ENCODE data around the gene SMIM5. TPM values are rescaled to one million over a fixed set of nuclear protein-coding genes. Genes with fewer than 3 reads are reported as not detected.
"Not testable (repeated sequence)": the region's sequence is repeated elsewhere in the genome, so short reads cannot be mapped to it uniquely, and the experiment has no call there.

The SMIM5 gene
- total and polyA plus RNA-seq, 3 experiments from 2014 or later = 0.13 to 0.20 TPM; not detected in 1

DNA sequence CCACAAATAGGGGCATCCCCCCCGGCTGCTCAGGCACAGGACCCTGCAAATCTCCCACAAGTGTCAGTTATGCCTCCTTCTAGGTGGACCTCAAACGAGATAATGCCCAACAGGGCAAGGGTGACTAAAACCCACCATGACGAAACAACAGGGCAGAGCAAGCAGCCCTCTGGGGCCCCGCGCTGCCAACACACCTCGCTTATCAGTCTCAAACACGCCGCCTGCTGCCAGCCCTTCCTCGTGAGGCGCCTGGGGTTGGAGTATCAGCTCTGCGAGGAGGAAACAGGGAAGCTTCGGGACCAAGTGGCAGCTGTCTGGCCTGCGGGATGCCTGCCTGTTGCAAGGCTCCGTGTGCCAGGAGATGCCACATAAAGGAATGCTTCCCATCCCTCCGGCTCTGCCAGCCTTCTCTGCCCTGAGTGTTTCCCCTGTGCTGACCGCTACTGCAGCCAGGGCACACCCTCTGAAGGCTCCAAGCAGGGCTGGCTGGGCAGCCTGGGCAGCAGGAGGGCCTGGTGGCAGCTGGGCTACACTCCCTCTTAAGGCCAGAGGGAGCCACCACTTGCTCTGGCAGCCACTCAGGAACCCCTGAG is 2.5 kb downstream of the SMIM5 start:
- Histone ChIP-seq H3K4me1 (ENCODE audit: insufficient read depth, low read length) (peaks cover 14% of the 10 kb centered on the region), H3K27me3 (ENCODE audit: insufficient read depth, low read length, poor library complexity, severe bottlenecking) (no peaks in the 10 kb centered on the region), H3K9me3 (ENCODE audit: low read length) (no peaks in the 10 kb centered on the region), H3K36me3 (ENCODE audit: insufficient read depth, low read length) (no peaks in the 10 kb centered on the region), H3K27ac (ENCODE audit: low read depth, low read length) (no peak overlapping the region), H3K4me3 (ENCODE audit: low read length) (no peak overlapping the region)
- no peak overlapping the region for H3K4me3 Mint-ChIP-seq
- no peaks in the 10 kb centered on the region for H3K9me3 Mint-ChIP-seq
- DNase-seq = no peak
- H3K4me1 Mint-ChIP-seq = peaks cover 2 to 13% (median 4%) of the 10 kb centered on the region in 3 donors
- ChIA-PET POLR2A (no interaction called here), CTCF (interaction anchor here (2.0 to 12.6 kb wide), 2 partner anchors 10 to 112 kb away, joined by 7 to 181 read pairs; no protein-coding TSS in a partner anchor)
- no peaks in the 10 kb centered on the region for H3K27me3 Mint-ChIP-seq
- H3K36me3 Mint-ChIP-seq = peaks cover 0 to 5% (median 0%) of the 10 kb centered on the region in 3 donors
- no peak overlapping the region for H3K27ac Mint-ChIP-seq

GRCh38 chr17:75636381-75637142 is 3.3 kb downstream of the SMIM5 start:
- H3K9me3 ChIP-seq (ENCODE audit: low read length) = no peaks in the 10 kb centered on the region
- H3K4me1 ChIP-seq (ENCODE audit: insufficient read depth, low read length) = peaks cover 14% of the 10 kb centered on the region
- Mint-ChIP-seq H3K36me3 (peaks cover 0 to 4% (median 0%) of the 10 kb centered on the region in 3 donors), H3K4me1 (peaks cover 2 to 13% (median 4%) of the 10 kb centered on the region in 3 donors), H3K4me3 (no peak overlapping the region), H3K27ac (no peak overlapping the region), H3K9me3 (no peaks in the 10 kb centered on the region), H3K27me3 (no peaks in the 10 kb centered on the region)
- no peak overlapping the region for H3K4me3 ChIP-seq (ENCODE audit: low read length)
- H3K36me3 ChIP-seq (ENCODE audit: insufficient read depth, low read length) = no peaks in the 10 kb centered on the region
- POLR2A ChIA-PET = no interaction called here
- no peak for DNase-seq
- H3K27ac ChIP-seq (ENCODE audit: low read depth, low read length) = no peak overlapping the region
- CTCF ChIA-PET = interaction anchor here (0.7 to 12.6 kb wide), 6 partner anchors 10 to 220 kb away, joined by 3 to 181 read pairs (median 4); a partner anchor contains a TSS
- no peaks in the 10 kb centered on the region for H3K27me3 ChIP-seq (ENCODE audit: insufficient read depth, low read length, poor library complexity, severe bottlenecking)

GRCh38 chr17:75637143-75637538 is 3.9 kb downstream of the SMIM5 start:
- Histone ChIP-seq H3K4me3 (ENCODE audit: low read length) (no peak overlapping the region), H3K27me3 (ENCODE audit: insufficient read depth, low read length, poor library complexity, severe bottlenecking) (no peaks in the 10 kb centered on the region), H3K36me3 (ENCODE audit: insufficient read depth, low read length) (no peaks in the 10 kb centered on the region), H3K4me1 (ENCODE audit: insufficient read depth, low read length) (peaks cover 14% of the 10 kb centered on the region), H3K9me3 (ENCODE audit: low read length) (no peaks in the 10 kb centered on the region), H3K27ac (ENCODE audit: low read depth, low read length) (no peak overlapping the region)
- CTCF ChIA-PET = interaction anchor here (1.0 to 12.6 kb wide), 4 partner anchors 9 to 116 kb away, joined by 3 to 181 read pairs (median 4); a partner anchor contains a TSS
- Mint-ChIP-seq H3K4me1 (peaks cover 2 to 13% (median 4%) of the 10 kb centered on the region in 3 donors), H3K9me3 (no peaks in the 10 kb centered on the region), H3K27ac (no peak overlapping the region), H3K4me3 (no peak overlapping the region), H3K36me3 (peaks cover 0 to 7% (median 0%) of the 10 kb centered on the region in 3 donors), H3K27me3 (no peaks in the 10 kb centered on the region)
- POLR2A ChIA-PET = no interaction called here
- DNase-seq = no peak

GRCh38 chr17:75637551-75637950 is 4.3 kb downstream of the SMIM5 start:
- Mint-ChIP-seq H3K27ac (no peak overlapping the region), H3K36me3 (peaks cover 0 to 9% (median 0%) of the 10 kb centered on the region in 3 donors), H3K4me1 (peaks cover 2 to 13% (median 4%) of the 10 kb centered on the region in 3 donors), H3K4me3 (no peak overlapping the region), H3K9me3 (no peaks in the 10 kb centered on the region), H3K27me3 (no peaks in the 10 kb centered on the region)
- DNase-seq = no peak
- Histone ChIP-seq H3K9me3 (ENCODE audit: low read length) (no peaks in the 10 kb centered on the region), H3K36me3 (ENCODE audit: insufficient read depth, low read length) (no peaks in the 10 kb centered on the region), H3K27me3 (ENCODE audit: insufficient read depth, low read length, poor library complexity, severe bottlenecking) (no peaks in the 10 kb centered on the region), H3K4me1 (ENCODE audit: insufficient read depth, low read length) (peaks cover 14% of the 10 kb centered on the region), H3K27ac (ENCODE audit: low read depth, low read length) (no peak overlapping the region), H3K4me3 (ENCODE audit: low read length) (no peak overlapping the region)
- ChIA-PET CTCF (interaction anchor here (1.0 to 12.6 kb wide), 3 partner anchors 9 to 110 kb away, joined by 3 to 181 read pairs (median 3); a partner anchor contains a TSS), POLR2A (no interaction called here)

GRCh38 chr17:75638039-75638438 is 4.8 kb downstream of the SMIM5 start:
- H3K36me3 ChIP-seq (ENCODE audit: insufficient read depth, low read length); POLR2A ChIA-PET; H3K27ac Mint-ChIP-seq; H3K9me3 Mint-ChIP-seq; H3K27ac ChIP-seq (ENCODE audit: low read depth, low read length); H3K27me3 Mint-ChIP-seq; H3K4me1 Mint-ChIP-seq; H3K27me3 ChIP-seq (ENCODE audit: insufficient read depth, low read length, poor library complexity, severe bottlenecking); DNase-seq; H3K9me3 ChIP-seq (ENCODE audit: low read length); H3K4me3 Mint-ChIP-seq; H3K4me3 ChIP-seq (ENCODE audit: low read length): not testable (repeated sequence)
- peaks cover 10% of the 10 kb centered on the region for H3K4me1 ChIP-seq (ENCODE audit: insufficient read depth, low read length)
- CTCF ChIA-PET = interaction anchor here (1.2 to 12.6 kb wide), 2 partner anchors 8 to 110 kb away, joined by 3 to 181 read pairs; a partner anchor contains a TSS
- H3K36me3 Mint-ChIP-seq = peaks cover 0 to 12% (median 0%) of the 10 kb centered on the region in 3 donors

DNA sequence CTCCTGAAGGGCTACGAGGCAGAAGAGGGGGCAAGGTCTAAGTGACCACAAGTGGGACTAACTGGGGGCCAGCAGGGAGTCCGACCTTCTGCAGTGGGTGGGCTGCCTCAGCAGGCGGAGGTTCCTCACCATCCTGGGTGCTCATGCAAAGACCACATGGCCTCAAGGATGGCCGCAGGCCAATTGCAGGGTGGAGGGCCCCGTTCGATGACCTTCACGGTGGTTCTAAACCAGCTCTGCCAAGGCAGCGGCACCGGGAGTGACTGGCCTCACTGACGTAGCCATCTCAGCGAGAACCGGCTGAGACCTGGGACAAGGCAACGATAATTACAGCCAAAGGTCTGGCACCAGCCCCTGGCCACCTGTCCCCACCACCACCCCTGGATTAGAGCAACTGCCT is 5.7 kb downstream of the SMIM5 start:
- no peak overlapping the region for H3K27ac ChIP-seq (ENCODE audit: low read depth, low read length)
- no peak for DNase-seq
- Mint-ChIP-seq H3K9me3 (no peaks in the 10 kb centered on the region), H3K4me1 (peaks cover 0 to 2% (median 2%) of the 10 kb centered on the region in 3 donors), H3K4me3 (no peak overlapping the region), H3K36me3 (peaks cover 0 to 15% (median 0%) of the 10 kb centered on the region in 3 donors), H3K27me3 (no peaks in the 10 kb centered on the region), H3K27ac (peak overlapping the region in 1 of 8 donors; percentile 68)
- peaks cover 2% of the 10 kb centered on the region for H3K4me1 ChIP-seq (ENCODE audit: insufficient read depth, low read length)
- ChIA-PET CTCF (interaction anchor here (12.6 kb wide), 1 partner anchor 109 kb away, joined by 181 read pairs; no protein-coding TSS in a partner anchor), POLR2A (no interaction called here)
- no peaks in the 10 kb centered on the region for H3K36me3 ChIP-seq (ENCODE audit: insufficient read depth, low read length)
- no peaks in the 10 kb centered on the region for H3K9me3 ChIP-seq (ENCODE audit: low read length)
- no peaks in the 10 kb centered on the region for H3K27me3 ChIP-seq (ENCODE audit: insufficient read depth, low read length, poor library complexity, severe bottlenecking)
- H3K4me3 ChIP-seq (ENCODE audit: low read length) = no peak overlapping the region

- no peaks in the 10 kb centered on the region for H3K4me1 Mint-ChIP-seq
- Histone ChIP-seq H3K27ac (ENCODE audit: low read depth, low read length) (no peak overlapping the region), H3K4me3 (ENCODE audit: low read length) (no peak overlapping the region), H3K27me3 (ENCODE audit: insufficient read depth, low read length, poor library complexity, severe bottlenecking) (no peaks in the 10 kb centered on the region), H3K36me3 (ENCODE audit: insufficient read depth, low read length) (no peaks in the 10 kb centered on the region), H3K9me3 (ENCODE audit: low read length) (no peaks in the 10 kb centered on the region), H3K4me1 (ENCODE audit: insufficient read depth, low read length) (no peaks in the 10 kb centered on the region)
- ChIA-PET CTCF (no interaction called here), POLR2A (no interaction called here)
- peaks cover 0 to 15% (median 0%) of the 10 kb centered on the region in 3 donors for H3K36me3 Mint-ChIP-seq
- H3K9me3 Mint-ChIP-seq = no peaks in the 10 kb centered on the region
- no peak overlapping the region for H3K27ac Mint-ChIP-seq
- H3K27me3 Mint-ChIP-seq = no peaks in the 10 kb centered on the region
- no peak for DNase-seq
- H3K4me3 Mint-ChIP-seq = no peak overlapping the region
Observed at GRCh38 chr17:75639327-75639726, 6.1 kb downstream of the SMIM5 start.

All from CD8-positive, alpha-beta memory T cell (primary cell).